HG03196 (cell line): ENCODE measurements around the gene COL6A2.
"Not testable (repeated sequence)": the region's sequence is repeated elsewhere in the genome, so short reads cannot be mapped to it uniquely, and the experiment has no call there.

Experiments used
- ATAC-seq: cut with Tn5 transposase; IDR thresholded peaks from one replicate; pipeline ENCODE4 v1.9.1; 2021; ENCODE audit not compliant: unreplicated experiment

The COL6A2 gene

DNA sequence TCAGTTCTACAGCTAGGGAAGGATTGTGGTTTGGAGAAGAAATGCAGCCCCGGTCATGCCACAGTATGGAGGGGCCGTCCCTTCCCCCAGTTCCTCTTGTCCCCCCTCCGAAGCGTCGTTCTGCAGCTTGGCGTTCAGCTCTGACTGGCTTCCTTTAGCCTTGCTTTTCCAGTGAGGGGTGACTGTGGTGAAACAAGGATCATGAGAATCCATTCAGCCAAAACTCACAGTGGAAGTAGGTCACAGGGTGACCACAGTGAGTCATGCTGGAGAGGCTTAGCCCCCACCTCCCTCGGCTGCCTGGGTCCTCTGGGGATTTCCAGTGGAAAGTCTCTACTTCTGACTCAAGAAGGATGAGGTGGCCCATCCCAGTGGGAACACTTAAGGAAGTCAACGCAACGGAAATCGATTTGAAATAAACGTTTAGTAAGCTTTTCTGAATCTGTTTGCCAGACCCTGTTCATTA, 37.3 kb upstream of the COL6A2 start:
- ATAC-seq = no peak

DNA sequence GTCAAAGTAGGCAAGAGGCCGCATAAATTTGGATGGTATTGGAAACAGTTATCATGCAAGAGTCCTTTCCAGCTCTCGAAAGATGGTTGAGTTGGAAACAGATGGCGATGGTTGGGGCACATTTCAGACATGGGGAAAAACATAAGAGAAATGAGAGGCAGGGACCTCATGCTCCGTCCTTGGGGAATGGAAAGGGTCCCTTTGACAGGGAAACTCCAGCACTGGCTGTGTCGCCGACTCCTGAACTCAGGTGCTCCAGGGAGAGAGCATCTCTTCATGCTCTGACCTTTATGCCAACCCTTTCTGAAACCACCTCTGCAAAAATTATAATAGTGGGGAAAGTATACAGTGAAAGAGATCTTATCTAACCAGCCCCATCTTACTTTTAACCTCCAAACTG, 36.8 kb upstream of the COL6A2 start:
- ATAC-seq = no peak

DNA sequence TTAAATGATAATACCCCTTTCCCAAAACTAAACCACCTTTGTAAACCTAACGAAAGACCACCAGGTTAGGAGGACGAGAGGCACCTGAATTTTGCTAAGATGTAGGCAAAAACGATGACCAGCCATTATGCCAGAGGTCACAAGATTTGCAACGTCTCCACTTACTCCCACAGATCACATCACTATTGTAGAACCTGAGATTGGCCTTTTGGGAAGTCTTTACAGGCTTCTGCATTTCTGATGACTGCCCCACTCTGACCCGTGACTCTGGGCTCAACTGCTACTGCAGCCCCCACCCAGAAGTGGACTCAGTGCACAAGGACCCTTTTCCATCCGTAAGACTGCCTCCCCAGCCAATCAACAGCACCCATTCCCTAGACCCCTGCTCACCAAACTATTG, 36.4 kb upstream of the COL6A2 start:
- no peak for ATAC-seq

DNA sequence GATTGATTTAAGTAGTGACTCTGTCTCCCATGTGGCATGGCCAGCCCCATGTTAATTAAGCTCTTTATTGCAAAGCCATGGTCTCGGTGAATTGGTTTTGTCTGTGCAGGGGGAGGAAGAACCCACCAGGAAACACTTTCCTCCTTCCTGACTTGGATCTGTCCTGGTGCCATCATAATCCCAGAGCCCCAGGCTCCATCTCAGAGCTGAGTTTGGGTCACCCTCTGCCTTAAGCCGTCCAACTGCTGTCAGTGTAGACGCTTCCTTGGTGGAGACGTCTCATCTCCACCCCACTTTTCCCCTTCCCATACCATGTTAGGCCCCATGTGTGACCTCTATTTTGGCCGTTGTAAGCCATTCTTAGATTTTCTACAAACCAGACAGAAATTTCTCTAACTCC, 36.0 kb upstream of the COL6A2 start:
- ATAC-seq = no peak

DNA sequence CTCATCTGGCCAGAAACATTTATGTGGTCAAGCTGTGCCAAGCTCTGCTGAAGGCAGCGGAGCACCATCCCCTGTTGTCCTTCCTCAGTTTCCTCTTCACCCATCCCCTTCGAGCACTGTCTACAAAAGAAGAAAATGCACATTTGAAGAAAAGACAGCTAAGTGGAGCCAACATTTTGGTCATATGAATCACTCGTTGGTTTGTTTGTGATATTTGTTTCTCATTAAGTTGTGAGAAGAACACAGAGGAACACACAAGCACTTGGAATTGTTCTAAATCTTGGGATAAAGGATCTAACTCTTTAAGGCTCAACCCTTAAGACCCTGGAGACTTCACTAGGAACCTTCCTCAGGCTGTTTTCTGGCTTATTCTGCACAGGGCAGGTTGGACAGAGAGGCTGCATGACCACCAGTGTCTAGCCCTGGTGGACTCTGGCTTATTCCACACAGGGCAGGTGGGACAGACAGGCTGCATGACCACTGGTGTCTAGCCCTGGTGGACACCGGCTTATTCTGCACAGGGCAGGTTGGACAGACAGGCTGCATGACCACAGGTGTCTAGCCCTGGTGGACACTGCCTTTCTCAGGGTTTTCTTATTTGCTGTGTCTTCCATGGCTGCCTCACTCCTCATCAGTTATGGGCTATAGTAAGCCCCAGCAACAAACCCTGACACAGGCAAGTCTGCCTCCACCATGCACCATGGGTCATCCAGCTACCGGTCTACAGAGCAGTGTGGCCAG, 35.3 kb upstream of the COL6A2 start:
- no peak for ATAC-seq

DNA sequence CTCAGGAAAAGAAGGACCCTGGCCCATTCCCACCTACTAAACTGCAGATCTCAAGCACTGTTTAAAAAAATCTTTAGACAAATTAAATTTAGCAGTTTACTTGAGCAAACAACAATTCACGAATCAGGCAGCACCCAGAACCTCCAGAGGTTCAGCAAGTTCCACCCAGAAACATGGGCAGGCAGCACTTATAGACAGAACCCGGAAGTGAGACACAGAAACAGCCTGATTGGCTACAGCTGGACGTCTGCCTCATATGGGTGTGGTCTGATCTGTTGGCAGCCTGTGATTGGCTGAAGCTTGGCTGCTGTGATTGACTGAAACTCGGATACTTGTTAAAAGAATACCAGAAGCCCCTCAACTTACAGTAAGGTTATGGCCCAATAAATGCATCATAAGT, 34.7 kb upstream of the COL6A2 start:
- no peak for ATAC-seq

DNA sequence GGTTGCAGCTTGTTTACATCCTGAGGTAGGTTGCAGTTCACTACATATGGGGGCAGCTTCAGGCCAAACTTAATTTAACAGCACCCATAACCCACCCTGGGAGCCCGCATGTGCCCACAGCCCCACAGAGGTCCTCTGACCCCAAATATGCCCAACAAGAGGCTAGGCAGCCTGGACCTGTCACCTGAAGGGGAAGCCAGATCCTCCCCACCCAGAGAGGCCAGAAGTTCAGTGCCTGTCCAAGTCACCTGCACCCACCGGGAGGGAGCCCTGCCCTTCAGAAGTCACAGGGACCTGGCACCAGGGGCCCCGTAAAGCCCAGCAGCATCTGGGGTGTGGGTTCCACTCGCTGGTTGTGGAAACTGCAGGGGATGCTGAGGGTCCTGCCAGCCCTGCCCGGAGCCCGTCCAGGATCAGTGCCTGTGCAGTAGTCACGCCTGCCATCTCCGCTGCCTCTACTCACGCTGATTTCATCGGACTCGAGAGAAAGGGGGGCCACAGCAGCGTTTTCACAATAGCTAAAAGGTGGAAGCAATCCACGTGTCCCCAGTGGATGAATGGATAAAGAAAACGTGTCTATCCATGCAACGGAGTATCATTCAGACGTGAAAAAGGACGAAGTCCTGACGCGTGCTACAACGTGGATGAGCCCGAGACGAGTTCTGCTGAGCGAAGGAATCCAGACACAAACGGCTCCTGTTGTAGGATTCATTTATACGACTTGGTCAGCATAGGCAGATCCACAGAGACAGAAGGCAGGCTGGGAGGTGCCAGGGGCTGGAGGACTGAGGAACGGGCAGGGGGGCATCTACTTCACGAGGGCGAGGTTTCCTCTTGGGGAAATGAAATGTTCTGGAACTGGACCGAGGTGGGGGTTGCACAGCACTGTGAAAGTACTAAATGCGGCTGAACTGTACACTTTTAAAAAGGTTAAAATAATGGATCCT, 33.9 kb upstream of the COL6A2 start:
- no peak for ATAC-seq

DNA sequence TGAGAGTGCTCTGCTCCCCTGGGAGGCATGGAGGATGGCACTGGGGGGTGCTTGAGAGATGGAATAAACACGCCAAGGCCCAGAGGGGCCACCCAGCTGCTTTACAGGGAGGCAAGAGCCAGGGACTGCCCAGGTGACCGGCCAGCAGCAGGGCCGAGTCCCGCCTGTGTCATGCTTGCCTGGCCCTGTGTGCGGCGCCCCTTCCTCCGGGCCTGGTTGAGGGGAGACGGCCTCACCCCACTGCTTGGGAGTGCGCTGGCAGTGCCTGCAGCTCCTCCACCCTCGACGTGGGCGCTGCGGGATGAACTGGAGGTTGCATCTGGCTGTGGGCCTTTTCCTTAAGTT, 33.1 kb upstream of the COL6A2 start:
- ATAC-seq = no peak

DNA sequence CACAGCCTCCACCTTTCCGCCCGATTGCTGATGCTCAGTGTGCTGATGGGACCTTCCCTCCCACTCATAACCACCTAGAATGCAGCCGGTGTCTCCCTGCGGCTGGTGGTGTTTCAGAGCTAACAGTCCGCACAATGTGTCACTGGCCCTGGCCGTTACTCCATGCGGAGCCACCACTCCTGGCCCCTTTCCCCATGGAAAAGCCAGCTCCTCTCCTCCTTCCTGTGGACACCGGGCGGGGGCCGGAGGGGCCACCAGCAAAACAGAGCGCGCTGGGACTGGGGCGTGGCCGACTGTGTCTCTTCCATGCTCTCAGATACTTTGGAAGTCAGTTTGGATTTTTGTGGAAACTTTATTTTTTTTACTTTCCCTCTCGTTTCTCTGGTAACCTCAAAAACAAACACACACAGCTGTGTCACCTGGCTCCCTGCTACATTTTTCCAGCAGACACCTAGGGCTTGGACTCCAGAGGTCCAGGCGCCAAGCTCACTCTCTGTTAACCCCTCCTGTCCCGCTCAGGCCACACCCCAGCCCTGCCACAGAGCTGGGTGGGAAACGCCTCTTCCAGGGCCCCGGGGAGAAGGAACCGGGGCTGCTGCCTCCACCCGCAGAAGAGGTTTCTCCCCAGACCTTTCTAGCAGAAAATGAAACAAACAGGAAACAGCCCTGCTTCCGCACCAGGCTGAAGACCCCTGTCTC, 32.5 kb upstream of the COL6A2 start:
- no peak for ATAC-seq

DNA sequence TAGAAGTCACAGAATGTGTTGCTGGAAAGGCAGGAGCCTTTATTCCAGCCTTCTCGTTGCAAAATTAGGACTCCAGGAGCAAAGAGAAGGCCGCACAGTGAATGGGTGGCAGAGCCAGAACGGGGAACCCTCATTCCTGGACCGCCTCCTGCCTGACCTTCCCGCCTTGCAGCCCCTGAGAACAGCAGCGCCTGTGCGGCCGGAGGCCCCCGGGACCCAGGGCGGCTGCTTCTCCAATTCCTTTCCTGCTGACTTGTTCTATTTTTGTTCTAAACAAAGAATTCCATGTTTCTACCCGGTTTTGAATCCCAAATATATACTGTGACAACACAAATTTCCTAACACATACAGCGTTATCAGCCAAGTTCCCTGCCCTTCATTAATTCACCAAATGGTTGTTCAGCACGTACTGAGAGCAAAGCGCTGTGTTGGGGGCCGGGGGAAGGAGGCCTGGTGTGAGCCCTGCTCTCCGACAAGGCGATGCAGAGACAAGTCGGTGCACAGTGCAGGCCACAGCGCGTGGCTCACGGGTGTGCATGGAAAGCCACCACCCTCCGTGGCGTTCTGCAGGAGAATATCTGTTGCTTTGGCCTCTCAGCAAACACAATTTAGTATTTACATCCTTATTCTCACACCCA, 31.9 kb upstream of the COL6A2 start:
- ATAC-seq = no peak

DNA sequence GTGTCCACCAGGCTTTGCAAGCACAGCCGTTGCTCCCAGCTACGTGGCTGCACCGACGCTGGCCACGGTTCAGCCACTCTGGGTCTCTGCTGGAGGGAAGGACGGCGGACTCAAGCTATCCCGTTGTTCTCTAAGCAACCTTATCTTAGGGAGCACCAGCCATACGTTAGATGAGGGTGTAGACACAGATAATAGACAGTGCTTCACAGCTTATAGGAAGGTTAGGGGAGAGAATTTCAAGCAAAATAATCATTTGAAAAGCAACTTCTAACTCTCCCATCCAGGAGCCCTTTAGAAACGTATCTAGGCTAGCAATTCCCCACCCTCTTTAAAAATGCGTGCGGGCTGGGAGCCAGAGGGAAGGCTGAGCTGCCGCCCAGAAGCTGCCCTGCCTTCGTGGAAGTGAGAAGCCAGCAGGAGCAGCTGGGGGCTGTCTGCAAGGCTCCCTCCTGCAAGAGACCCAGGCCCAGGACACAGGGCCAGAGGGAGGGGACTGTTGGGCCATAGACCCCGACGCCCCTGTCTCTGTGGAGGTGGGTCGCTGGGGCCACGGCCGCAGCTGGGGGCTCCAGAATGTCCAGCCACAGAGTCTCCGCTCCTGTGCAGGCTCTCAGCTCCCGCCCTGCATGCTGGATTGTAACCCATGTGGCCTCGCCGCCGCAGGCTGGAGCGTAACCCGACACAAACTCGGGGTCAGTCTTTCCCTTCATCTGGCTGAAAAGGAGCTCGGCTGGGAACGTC, 31.2 kb upstream of the COL6A2 start:
- no peak for ATAC-seq

DNA sequence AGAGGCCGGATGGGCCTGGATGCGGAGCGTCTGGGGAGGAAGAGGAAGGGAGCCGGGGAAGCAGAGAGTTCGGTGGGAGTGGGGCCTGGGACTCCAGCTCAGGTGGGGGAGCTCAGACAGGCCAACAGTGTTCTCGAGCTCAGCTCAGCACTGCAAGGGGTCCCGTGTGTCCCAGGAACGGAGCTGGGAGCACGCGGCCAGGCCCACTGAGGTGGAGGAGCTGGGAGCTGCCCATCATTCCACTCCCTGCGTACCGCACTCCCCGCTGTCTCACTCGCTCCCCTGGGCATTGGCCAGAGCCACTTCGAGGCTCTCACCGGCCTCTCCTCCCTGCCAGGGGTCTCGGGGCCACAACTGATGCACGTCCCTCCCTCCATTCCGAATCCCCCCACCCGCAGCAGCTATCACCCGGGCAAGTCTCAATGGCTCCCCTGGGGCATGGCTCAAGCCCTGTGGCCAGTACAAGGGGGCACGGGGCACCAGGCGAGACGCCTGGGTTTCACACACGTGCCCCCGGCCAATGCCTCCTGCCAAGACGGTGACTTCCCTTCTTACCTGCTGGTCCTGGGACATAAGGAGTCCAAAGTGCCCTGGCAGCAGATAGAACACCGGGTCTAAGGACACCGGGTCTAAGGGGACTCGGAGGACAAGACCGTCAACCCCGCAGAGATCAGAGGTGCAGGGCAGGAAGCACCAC, 30.3 kb upstream of the COL6A2 start:
- no peak for ATAC-seq

DNA sequence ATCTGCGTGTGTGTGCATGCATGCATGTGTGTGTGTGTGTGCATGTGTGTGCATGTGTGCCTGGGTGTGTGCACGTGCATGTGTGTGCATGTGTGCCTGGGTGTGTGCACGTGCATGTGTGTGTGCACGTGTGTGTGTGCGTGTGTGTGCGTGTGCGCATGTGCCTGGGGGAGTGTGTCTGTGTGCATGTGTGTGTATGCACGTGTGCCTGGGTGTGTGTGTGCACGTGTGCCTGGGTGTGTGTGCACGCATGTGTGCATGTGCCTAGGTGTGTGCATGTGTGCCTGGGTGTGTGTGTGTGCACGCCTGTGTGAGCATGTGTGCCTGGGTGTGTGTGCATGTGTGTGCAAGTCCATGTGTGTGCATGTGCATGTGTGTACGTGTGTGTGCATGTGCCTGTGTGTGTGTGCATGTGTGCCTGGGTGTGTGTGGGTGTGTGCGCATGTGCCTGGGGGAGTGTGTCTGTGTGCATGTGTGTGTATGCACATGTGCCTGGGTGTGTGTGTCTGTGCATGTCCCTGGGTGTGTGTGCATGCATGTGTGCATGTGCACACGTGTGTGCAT, 29.3 kb upstream of the COL6A2 start:
- no peak for ATAC-seq

DNA sequence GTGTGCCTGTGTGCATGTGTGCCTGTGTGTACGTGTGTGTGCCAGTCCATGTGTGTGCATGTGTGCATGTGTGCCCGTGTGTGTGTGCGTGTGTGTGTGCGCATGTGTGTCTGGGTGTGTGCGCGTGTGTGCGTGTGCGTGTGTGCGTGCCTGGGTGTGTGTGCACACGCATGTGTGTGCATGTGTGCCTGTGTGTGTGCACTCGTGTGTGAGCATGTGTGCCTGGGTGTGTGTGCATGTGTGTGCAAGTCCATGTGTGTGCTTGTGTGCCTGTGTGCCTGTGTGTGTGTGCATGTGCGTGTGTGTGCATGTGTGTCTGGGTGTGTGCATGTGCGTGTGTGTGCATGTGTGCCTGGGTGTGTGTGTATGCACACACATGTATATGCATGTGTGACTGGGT, 28.7 kb upstream of the COL6A2 start:
- ATAC-seq = no peak

DNA sequence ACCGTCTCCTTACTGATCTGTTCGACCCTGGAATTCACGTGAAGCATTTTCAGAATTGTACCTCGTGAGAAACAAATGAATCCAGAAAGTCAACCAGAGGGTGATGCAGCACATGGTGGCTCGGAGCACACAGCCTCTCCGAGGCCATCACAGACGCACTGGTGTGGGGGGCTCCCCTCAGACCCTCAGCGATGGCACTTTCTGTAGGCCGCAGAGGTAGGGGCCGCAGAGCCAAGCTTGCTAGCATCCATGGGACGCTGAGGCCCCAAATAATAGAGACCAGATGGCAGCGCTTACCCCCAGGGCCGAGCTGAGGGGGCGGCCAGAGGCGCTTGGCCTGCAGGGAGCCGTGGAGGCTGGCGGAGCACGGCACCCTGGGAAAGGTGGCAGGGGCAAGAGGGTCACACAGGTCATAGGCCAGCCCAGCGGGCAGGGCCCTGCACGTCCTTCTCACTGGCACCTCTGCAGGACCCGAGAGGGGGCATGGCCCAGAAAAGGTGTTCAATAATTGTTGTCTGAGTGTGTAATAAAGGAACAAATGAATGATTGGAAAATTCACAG, 28.1 kb upstream of the COL6A2 start:
- ATAC-seq = no peak

DNA sequence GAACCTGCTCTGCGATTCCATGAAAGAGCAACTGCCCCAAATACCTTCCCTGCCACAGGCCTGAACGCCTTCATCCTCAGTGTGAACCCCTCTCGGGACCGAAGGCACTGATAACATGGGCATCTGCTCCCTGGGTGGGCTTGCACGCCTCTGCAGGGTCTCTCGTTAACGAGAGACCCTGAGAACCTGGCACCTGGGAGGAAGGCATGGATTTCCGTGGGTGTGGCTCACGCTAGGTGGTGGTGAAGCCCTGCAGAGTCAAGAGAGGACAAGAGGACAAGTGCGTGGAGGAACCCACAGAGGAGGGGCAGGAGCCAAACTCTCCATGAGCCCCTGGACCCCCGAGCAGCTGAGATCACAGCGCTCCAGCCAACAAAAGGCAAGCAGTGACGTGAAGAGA, 26.8 kb upstream of the COL6A2 start:
- ATAC-seq = no peak

DNA sequence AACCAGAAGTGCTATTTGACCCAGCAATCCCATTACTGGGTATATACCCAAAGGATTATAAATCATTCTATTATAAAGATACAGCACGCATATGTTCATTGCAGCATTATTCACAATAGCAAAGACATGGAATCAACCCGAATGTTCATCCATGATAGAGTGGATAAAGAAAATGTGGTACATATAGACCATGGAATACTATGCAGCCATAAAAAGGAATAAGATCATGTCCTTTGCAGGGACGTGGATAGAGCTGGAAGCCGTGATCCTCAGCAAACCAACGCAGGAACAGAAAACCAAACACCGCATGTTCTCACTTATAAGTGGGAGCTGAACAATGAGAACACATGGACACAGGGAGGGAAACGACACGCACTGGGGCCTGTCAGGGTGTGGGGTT, 21.2 kb upstream of the COL6A2 start:
- ATAC-seq = not testable (repeated sequence)

DNA sequence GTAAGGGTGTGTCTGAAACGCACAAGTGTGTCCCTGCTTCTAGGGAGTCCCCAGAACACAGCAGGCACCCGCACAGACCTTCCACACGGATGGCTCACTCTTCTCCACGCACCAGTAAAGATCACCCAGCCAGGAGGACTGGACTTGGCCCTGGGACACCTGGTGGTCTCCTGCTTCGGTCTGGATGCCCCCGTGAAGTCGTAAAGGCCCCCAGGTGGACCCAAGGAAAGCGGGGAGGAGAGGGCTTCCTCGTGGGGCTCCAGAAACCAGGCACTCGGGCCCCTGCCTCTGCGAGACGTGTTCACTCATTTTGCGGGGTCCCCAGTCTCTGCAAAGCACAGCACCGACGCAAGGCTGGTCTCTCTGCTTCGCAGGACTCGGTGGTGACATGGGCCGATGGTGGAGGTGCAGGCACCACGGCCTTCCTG, 20.2 kb upstream of the COL6A2 start:
- ATAC-seq = no peak

DNA sequence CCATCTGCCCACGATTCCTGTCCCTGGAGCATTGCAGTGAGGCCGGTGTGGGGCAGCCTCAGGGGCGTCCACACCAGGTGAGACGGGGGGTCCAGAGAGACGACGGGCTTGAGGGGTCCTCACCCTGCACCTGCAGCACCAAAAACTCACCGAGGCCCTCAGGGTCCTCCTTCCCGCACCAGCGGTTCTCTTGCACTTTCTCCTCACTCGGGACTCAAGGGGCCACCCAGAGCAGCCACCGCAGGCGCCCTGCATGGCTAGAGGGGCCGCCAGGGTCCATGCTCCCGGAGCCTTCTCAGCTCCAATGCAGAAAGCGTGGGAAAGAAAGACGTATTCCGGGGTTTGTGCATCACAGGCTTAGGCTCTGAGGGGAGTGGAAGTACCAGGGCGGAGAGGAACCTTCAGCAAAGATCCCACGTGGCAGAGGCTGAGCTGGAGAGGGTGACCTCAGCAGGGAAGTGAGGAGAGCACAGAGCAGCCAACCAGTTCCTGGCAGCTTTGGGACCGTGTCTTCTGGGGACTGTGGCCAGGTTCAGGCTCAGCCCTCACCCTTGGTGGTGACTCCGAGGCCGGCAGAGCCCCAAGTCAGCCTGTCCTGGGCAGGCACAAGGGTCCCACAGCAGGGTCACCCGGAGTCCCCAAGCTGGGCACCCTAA, 19.5 kb upstream of the COL6A2 start:
- no peak for ATAC-seq
